ENCODE measurements around the gene HLX.

HLX gene

DNA sequence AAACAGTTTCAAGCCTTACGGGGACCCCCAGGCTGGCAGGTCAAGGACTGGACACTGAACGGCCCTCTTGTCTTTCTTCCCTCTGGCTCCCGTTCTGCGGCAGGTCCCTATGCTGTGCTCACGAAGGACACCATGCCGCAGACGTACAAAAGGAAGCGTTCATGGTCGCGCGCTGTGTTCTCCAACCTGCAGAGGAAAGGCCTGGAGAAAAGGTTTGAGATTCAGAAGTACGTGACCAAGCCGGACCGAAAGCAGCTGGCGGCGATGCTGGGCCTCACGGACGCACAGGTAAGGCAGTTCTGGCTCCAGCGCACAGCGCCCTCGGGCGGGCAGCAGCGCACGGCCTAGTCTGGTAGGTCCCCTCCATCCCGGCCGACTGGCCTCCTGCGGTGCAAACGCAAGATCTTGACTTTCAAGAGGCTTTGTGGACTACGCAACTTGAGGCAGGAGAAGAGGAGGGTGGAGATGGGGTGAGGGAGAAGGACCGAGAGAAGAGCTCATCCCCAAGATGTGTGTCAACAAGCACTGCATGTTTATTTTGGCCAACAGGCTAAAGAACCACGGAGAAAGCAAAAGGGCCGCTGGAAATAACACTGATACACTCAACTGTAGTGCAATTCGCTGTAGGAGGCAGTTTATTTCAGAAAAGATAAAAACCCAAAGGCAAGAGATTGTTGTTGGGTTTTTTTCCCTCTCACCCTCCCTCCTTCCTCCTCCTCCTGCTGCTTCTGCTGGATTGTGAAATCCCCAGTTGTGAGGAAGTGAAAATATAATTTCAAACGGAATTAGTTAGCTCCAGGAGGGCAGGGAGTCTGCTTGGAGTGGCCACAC, 3.0 kb downstream of the HLX start:
- no peak for DNase-seq

- DNase-seq = no peak
Observed at GRCh38 chr1:220884109-220884980, 5.1 kb downstream of the HLX start.

- no peak for DNase-seq
Observed at GRCh38 chr1:220884981-220885918, 6.0 kb downstream of the HLX start.

GRCh38 chr1:220885971-220886370, 6.7 kb downstream of the HLX start:
- DNase-seq = no peak

DNA sequence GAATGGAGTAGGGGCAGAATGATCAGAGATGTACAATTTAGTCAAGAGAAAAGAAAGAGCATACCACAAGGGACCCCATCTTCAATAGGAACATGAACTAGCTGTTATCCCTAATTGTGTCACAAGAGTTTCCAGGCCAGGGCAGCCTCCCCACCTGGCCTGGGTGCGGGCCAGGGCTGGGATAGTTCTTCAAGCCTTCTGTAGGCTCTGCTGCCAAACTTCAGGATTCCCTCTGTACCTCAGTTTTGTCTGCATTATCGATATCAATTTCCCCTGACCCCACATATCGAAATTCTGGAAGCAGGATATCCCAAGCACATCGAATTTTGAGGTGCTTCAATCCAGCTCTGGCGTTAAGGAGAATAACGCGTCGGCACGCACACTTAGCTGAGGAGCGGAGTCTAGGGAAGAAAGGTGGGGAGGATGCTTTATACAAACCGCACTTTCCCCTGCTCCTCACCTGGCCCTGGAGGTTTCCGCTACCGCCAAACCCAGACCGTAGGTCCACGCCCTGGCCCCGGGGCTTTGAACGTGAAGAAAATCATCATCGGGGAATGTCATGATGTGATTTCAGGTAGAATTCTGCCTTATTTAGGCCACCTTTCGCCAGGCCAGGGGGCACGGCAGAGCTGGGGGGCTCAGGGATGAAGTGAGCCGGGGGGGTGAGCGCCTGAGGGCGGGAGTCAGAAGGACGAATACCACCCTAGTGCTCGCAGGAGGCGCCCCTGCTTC, 7.4 kb downstream of the HLX start:
- no peak for DNase-seq

DNA sequence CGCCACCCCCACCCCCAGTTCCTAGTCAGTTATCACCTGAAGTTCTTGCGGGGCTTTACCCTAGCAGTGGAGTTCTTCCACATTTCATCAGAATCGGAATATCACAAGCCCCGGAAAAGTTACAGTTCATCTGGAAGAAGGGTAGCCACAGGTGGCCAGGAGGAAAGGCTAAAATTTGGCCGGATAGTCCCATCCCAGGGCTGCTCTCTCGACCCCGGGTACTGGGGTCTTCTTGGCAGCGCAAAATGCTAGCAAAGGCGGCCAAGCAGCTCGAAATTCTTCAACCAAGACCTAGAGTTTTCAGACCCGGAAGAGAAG, 7.9 kb downstream of the HLX start:
- no peak for DNase-seq

DNA sequence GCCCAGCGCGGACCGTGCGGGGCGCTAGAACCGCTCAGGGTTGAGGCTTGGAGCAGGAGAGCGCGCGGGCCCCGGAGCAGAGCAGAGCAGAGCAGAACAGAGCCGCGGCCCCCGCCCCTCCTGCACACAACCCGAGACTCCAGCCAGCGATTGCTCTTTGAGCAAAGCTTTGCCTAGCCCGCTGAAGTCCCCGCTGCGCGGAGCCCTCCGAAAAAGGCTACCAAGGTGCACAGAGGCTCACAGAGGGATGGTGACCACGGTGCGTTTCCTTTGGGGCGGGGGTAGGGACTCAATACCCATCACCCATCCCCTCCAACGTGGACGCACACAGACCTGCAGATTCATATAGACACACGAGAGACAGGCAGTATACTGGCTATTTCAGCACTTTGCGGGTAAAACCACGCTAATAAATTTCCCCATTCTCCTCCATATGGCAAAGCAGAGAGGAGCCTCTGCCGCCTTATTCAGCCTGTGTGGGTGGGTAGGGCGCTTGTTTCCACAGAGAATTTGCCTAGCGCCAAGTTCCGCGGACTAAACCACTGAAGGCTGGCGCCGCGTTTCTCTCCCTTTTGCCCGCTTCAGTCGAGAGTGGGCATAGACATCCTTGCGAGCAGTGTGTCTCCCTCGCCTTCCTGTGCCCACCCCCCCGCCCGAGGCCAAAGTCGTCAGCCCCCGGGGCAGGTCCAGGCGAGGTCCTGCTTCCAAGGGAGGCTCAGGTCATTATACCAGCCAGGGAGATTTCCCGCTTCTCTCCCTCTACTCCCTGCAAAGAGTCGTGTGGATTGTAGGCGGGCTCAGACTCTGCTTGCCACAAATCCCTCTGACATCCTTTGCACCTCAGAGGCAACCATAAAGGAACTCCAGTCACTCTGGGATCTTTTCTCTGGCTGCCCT, 8.5 kb downstream of the HLX start:
- DNase-seq = no peak

DNA sequence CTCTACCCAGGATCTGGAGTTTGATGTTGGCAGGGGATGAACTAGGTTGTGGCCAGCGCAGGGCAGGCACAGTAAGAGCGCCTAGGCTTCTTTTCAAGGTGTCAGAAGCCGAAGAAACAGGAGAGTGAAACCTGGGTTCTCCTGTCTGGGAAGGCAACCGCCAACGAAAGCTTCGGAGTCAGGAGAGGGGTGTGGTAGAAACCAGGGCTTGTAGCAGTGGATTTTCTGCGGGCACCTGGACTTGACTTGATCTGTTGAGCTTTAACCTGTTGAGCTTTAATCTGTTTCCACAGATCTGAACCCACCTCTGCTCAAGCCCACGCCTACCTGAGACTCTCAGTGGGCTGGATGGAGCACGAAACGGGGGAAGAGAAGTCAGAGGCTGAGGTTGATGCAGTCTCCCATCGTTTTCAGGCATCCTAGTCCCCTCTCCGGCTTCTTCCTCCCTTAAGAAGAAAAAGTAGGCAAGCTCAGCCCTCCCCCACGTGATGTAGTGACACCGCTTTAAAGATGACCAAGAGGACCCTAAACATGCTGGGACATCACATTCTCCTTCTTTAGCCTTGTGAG, 9.3 kb downstream of the HLX start:
- DNase-seq = no peak

- DNase-seq = no peak
Observed at GRCh38 chr1:220889333-220889732, 10.1 kb downstream of the HLX start.

DNA sequence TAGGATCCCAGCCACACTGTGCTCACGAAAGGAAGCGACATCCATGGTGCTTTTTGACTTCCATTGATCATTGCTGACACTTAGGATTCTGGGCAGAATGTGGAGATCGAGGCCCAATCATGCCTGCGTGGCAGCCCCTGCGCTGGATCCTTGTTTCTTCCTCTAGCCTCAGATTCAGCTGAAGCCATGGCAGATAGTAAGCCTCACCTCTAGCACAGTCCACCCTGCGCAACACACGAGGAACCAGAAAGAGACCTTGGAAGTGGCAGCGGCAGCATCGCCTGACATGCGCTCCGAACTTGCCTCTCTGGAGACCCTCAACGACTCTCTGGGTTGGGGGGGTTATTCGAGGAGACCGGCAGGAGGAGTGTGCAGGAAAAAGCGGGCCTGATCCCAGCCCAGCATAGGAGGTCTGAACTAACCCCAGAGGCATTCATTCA, 10.6 kb downstream of the HLX start:
- no peak for DNase-seq

GRCh38 chr1:220890602-220891001, 11.4 kb downstream of the HLX start:
- no peak for DNase-seq

GRCh38 chr1:220891224-220892085, 12.2 kb downstream of the HLX start:
- DNase-seq = no peak

DNA sequence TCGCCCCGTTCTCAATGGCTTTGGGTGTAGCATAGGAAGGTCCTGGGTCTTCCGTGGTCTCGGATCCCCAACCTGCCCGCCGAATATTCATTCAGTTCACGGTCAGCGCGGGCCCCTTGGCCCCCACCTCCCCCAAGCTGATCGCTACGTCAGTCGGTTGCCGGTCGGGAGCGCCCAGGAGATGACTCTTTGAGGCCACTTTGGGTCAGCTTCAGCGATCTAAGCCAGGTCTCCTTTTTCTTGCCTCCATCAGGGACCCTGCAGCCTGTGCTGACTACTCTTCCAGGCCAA, 12.8 kb downstream of the HLX start:
- no peak for DNase-seq

DNA sequence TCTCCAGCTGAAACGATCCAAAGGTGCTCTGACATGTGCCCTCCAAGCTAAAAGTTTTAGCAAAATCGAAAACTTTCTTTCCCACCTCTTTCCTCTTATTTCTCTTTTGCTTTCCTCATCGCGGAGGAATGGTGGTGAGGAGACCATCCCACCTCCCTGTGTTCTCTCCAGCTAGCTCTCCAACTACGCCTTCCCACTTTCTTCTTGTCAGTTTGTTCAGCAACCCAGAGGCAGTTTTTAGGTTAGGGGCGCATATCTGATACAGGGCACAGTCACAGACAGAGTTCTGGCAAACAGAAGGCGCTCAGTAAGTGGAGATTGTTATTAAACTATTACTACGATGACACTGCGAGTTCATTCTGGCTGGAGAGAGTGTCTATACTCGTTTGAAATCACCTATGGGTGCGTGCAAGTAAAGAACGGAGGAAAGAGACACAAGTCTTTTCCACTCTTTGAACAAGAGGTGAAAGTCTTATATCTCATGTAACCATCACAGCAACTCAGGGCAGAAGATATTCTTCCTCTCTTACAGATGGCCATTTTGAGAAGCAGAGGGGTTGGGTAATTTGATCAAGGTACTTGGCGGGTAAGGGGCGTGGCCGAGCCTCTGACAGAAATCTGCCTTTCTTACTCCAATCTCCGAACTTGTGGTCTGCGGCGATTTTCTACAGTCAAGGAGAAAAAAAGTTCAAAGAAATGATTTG, 13.9 kb downstream of the HLX start:
- no peak for DNase-seq

GRCh38 chr1:220893701-220894024, 14.4 kb downstream of the HLX start:
- DNase-seq = no peak

GRCh38 chr1:220894025-220894923, 15.0 kb downstream of the HLX start:
- DNase-seq = no peak

- DNase-seq = no peak
Observed at GRCh38 chr1:220894924-220895256, 15.6 kb downstream of the HLX start.

DNA sequence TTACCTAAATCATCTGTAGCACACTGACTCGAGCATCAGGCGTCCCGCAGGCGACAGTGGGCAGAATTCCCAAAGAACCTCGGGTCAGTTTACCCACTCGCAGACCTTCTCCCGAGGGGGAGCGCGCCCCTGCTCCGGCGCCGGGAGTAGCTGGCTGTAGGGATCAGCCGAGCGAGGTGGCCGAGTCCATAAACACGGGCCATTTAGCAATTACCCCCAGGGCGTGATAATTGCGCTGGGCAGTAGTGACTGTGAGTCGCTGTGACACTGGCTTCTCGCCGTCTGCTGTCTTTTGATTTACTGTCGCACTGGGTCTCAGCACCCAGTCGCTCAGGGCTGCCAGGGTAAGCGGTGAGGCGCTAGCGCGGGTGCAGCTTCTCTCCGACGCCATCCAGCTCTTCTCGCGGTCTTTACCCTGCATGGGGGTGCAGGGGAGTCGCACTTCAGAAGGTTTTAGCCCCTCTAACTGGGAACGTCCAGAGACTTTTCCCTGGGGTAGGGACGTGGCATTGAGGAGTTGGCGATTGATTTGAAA, 16.2 kb downstream of the HLX start:
- DNase-seq = no peak

Data from central memory CD4-positive, alpha-beta T cell (primary cell).